Neural cell (in vitro differentiated cells): Measurements from ENCODE around the gene IFFO2.

ENCODE experiments used
- CTCF ChIP-seq: fragments of 450-650 bp; IDR thresholded peaks from 2 replicates; pipeline ENCODE4 v1.5.1; 2014; ENCODE audit warnings: antibody characterized with exemption, mild to moderate bottlenecking, moderate library complexity; ENCODE audit not compliant: poor library complexity, severe bottlenecking
- EP300 ChIP-seq: fragments of 450-650 bp; conservative IDR thresholded peaks from 2 replicates; pipeline ENCODE4 v1.6.1; 2014; ENCODE audit warnings: antibody characterized with exemption, mild to moderate bottlenecking, moderate library complexity; ENCODE audit not compliant: poor library complexity, severe bottlenecking
- EZH2 ChIP-seq: fragments of 200-600, 300-800 bp; shearing (Covaris generic), sonication (generic); IDR thresholded peaks from 2 replicates; pipeline ENCODE4 v1.6.1; 2014; ENCODE audit warnings: antibody characterized with exemption, low read length, borderline replicate concordance, mild to moderate bottlenecking; ENCODE audit not compliant: insufficient read depth, poor library complexity, severe bottlenecking
- POLR2AphosphoS5 ChIP-seq: IDR thresholded peaks from 2 replicates; pipeline ENCODE4 v1.6.1; 2012
- RAD21 ChIP-seq: fragments of 450-650 bp; conservative IDR thresholded peaks from 2 replicates; pipeline ENCODE4 v1.6.1; 2014; ENCODE audit warnings: antibody characterized with exemption, mild to moderate bottlenecking, moderate library complexity
- SMC3 ChIP-seq: fragments of 450-650 bp; conservative IDR thresholded peaks from 2 replicates; pipeline ENCODE4 v1.6.1; 2014; ENCODE audit warnings: antibody characterized with exemption, mild to moderate bottlenecking, moderate library complexity; ENCODE audit not compliant: poor library complexity
- TAF1 ChIP-seq: IDR thresholded peaks from 2 replicates; pipeline ENCODE4 v1.6.1; 2012; ENCODE audit warnings: low read depth
- TF ChIP-seq, protein P1 (sequence below): IDR thresholded peaks from 2 replicates; pipeline ENCODE4 v1.6.1; 2012; ENCODE audit warnings: borderline replicate concordance

- TF ChIP-seq CTCF (peak; percentile 14), EP300 (peak; percentile 83), EZH2 (no peak), TAF1 (no peak), SMC3 (no peak), POLR2AphosphoS5 (peak; percentile 91), RAD21 (no peak)
- TF ChIP-seq, protein P1, sequence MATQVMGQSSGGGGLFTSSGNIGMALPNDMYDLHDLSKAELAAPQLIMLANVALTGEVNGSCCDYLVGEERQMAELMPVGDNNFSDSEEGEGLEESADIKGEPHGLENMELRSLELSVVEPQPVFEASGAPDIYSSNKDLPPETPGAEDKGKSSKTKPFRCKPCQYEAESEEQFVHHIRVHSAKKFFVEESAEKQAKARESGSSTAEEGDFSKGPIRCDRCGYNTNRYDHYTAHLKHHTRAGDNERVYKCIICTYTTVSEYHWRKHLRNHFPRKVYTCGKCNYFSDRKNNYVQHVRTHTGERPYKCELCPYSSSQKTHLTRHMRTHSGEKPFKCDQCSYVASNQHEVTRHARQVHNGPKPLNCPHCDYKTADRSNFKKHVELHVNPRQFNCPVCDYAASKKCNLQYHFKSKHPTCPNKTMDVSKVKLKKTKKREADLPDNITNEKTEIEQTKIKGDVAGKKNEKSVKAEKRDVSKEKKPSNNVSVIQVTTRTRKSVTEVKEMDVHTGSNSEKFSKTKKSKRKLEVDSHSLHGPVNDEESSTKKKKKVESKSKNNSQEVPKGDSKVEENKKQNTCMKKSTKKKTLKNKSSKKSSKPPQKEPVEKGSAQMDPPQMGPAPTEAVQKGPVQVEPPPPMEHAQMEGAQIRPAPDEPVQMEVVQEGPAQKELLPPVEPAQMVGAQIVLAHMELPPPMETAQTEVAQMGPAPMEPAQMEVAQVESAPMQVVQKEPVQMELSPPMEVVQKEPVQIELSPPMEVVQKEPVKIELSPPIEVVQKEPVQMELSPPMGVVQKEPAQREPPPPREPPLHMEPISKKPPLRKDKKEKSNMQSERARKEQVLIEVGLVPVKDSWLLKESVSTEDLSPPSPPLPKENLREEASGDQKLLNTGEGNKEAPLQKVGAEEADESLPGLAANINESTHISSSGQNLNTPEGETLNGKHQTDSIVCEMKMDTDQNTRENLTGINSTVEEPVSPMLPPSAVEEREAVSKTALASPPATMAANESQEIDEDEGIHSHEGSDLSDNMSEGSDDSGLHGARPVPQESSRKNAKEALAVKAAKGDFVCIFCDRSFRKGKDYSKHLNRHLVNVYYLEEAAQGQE: peak; percentile 38
Observed at GRCh38 chr1:18947570-18947969, 8.9 kb downstream of the IFFO2 start.
